Peyer's patch (tissue), 4 donors: ENCODE measurements around the gene MLLT1.

ENCODE experiments used
- POLR2A ChIP-seq, 2 donors: fragments of 450-650 bp; IDR thresholded peaks; one replicate each; pipeline ENCODE4 v1.5.1; 2017; ENCODE audit warnings: antibody characterized with exemption in 2 of 2, mild to moderate bottlenecking in 2 of 2, moderate library complexity in 2 of 2
- TF ChIP-seq, protein P1 (sequence below), 6 experiments: fragments of 450-650 bp in 4 of 6; fragments of 200-600 bp in 2 of 6; sonication (generic) in 1 of 6; IDR thresholded peaks; one replicate each; pipeline ENCODE4 v1.5.1; 2017 to 2019; ENCODE audit warnings: antibody characterized with exemption in 6 of 6, mild to moderate bottlenecking in 3 of 6, moderate library complexity in 1 of 6

DNA sequence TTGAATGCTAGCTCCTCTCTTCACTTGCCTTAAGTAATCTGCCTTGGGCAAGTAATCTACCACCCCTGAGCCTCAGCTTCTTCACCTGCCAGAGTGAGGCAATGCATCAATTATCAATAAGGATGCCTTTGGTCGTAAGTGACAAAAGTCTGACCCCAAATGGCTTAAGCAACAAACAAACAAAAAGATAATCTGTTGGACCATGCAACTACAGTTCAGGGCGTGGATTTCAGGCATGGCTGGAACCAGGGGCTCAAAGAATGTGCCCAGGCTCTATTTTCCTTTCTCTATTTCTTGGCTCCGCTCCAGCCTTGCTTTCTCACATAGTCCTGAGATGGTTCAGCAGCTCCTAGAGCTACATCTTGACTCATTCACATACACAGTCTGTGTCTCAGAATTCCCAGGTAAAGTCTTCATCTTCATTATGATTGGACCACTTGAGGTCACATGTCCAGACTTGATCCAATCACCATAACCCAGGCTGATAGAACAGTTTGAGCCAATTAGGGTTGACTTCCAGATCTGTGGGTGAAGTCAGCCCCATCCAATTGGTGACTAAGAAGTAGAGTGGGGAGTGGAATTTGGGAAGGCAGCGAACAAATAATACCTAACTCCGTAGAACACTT, 114.8 kb downstream of the MLLT1 start:
- TF ChIP-seq, protein P1, sequence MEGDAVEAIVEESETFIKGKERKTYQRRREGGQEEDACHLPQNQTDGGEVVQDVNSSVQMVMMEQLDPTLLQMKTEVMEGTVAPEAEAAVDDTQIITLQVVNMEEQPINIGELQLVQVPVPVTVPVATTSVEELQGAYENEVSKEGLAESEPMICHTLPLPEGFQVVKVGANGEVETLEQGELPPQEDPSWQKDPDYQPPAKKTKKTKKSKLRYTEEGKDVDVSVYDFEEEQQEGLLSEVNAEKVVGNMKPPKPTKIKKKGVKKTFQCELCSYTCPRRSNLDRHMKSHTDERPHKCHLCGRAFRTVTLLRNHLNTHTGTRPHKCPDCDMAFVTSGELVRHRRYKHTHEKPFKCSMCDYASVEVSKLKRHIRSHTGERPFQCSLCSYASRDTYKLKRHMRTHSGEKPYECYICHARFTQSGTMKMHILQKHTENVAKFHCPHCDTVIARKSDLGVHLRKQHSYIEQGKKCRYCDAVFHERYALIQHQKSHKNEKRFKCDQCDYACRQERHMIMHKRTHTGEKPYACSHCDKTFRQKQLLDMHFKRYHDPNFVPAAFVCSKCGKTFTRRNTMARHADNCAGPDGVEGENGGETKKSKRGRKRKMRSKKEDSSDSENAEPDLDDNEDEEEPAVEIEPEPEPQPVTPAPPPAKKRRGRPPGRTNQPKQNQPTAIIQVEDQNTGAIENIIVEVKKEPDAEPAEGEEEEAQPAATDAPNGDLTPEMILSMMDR (IDR thresholded peaks at IDR 0.05), result no peak
- TF ChIP-seq POLR2A (IDR thresholded peaks at IDR 0.05), result no peak
